Ishikawa (cell line): ENCODE data around the gene DCXR.
A peak's percentile ranks its signal among the peaks of the same experiment; 100 is the strongest.

Source experiments
- CEBPB ChIP-seq: IDR thresholded peaks from 2 replicates; pipeline ENCODE4 v1.6.1; 2012
- CREB1 ChIP-seq: IDR thresholded peaks from 2 replicates; pipeline ENCODE4 v1.6.1; 2012; ENCODE audit warnings: low read depth
- EGR1 ChIP-seq: IDR thresholded peaks from 2 replicates; pipeline ENCODE4 v1.6.1; 2012
- EP300 ChIP-seq: IDR thresholded peaks from 2 replicates; pipeline ENCODE4 v1.6.1; 2012; ENCODE audit warnings: borderline replicate concordance
- FOXM1 ChIP-seq: IDR thresholded peaks from 2 replicates; pipeline ENCODE4 v1.6.1; 2012; ENCODE audit warnings: low read depth, borderline replicate concordance
- NFIC ChIP-seq: IDR thresholded peaks from 2 replicates; pipeline ENCODE4 v1.6.1; 2012
- RAD21 ChIP-seq: IDR thresholded peaks from 2 replicates; pipeline ENCODE4 v1.6.1; 2012; ENCODE audit warnings: low read depth
- TAF1 ChIP-seq: IDR thresholded peaks from 2 replicates; pipeline ENCODE4 v1.6.1; 2012; ENCODE audit warnings: low read depth, mild to moderate bottlenecking
- TCF12 ChIP-seq: IDR thresholded peaks from 2 replicates; pipeline ENCODE4 v1.6.1; 2012; ENCODE audit warnings: low read depth
- TEAD4 ChIP-seq: IDR thresholded peaks from 2 replicates; pipeline ENCODE4 v1.6.1; 2012
- YY1 ChIP-seq: IDR thresholded peaks from 2 replicates; pipeline ENCODE4 v1.6.1; 2012; ENCODE audit warnings: low read depth
- ZBTB7A ChIP-seq: IDR thresholded peaks from 2 replicates; pipeline ENCODE4 v1.6.1; 2012; ENCODE audit warnings: low read depth
- TF ChIP-seq, protein P1 (sequence below): IDR thresholded peaks from 2 replicates; pipeline ENCODE4 v1.6.1; 2012
- TF ChIP-seq, protein P2 (sequence below): IDR thresholded peaks from 2 replicates; pipeline ENCODE4 v1.6.1; 2012
- TF ChIP-seq, protein P3 (sequence below): IDR thresholded peaks from 2 replicates; pipeline ENCODE4 v1.6.1; 2012; ENCODE audit warnings: low read depth, mild to moderate bottlenecking

DCXR gene

DNA sequence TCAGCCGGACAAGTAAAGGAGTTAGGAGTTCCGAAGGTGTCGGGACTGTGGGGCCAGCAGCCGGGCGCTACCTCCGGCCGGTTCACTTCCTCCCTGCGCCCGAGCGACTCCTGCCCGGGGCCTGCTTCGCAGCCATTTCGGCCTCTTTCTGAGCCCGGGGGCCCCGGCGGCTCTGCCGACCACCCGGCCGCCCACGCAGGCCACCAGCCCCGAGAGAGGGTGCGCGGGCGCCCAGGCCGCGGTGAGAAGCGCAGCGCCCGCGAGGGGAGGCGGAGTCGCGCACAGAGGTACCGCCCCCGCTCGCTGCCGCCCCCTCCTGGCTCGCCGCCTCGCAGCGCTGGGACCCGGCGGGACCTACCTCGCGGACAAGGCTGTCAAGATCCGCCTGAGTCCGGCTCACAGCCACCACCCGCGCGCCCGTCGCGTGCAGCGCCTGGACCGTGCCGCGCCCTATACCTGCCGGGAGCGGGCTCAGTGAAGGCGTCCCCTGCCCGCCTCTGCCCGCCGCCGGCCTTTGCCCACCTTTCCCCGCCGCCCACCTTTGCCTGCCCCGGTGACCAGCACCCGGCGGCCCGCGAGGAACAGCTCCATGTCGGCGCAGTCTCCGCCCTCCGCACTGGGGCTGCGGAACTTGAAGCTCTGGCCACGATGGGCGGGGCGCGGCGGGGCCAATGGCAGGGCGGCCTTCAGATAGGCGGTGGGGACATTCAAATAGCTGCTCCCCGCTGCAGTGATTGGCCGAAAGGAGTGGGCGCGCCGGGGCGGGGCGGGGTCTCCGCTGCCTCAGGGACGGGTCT, at the start of gene DCXR:
TSS of gene DCXR (minus strand) at position 606 of the 797 bp plus-strand sequence. CDS start at position 591, 15 bp downstream.
- TF ChIP-seq CEBPB (no peak), EP300 (no peak), YY1 (peak; percentile 78), TCF12 (no peak), EGR1 (peak; percentile 90), TEAD4 (no peak), ZBTB7A (peak; percentile 76; the same call in 1 of the 2 replicates), RAD21 (peak; percentile 28; the same call in 1 of the 2 replicates)
- TF ChIP-seq, protein P1, sequence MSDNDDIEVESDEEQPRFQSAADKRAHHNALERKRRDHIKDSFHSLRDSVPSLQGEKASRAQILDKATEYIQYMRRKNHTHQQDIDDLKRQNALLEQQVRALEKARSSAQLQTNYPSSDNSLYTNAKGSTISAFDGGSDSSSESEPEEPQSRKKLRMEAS: peak; percentile 88
- TF ChIP-seq, protein P2, sequence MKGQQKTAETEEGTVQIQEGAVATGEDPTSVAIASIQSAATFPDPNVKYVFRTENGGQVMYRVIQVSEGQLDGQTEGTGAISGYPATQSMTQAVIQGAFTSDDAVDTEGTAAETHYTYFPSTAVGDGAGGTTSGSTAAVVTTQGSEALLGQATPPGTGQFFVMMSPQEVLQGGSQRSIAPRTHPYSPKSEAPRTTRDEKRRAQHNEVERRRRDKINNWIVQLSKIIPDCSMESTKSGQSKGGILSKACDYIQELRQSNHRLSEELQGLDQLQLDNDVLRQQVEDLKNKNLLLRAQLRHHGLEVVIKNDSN: no peak; the same call in 1 of the 2 replicates
- TF ChIP-seq, protein P3, sequence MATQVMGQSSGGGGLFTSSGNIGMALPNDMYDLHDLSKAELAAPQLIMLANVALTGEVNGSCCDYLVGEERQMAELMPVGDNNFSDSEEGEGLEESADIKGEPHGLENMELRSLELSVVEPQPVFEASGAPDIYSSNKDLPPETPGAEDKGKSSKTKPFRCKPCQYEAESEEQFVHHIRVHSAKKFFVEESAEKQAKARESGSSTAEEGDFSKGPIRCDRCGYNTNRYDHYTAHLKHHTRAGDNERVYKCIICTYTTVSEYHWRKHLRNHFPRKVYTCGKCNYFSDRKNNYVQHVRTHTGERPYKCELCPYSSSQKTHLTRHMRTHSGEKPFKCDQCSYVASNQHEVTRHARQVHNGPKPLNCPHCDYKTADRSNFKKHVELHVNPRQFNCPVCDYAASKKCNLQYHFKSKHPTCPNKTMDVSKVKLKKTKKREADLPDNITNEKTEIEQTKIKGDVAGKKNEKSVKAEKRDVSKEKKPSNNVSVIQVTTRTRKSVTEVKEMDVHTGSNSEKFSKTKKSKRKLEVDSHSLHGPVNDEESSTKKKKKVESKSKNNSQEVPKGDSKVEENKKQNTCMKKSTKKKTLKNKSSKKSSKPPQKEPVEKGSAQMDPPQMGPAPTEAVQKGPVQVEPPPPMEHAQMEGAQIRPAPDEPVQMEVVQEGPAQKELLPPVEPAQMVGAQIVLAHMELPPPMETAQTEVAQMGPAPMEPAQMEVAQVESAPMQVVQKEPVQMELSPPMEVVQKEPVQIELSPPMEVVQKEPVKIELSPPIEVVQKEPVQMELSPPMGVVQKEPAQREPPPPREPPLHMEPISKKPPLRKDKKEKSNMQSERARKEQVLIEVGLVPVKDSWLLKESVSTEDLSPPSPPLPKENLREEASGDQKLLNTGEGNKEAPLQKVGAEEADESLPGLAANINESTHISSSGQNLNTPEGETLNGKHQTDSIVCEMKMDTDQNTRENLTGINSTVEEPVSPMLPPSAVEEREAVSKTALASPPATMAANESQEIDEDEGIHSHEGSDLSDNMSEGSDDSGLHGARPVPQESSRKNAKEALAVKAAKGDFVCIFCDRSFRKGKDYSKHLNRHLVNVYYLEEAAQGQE: 0 out of 2 replicates have a peak, but pooled peaks have one; percentile 23

DNA sequence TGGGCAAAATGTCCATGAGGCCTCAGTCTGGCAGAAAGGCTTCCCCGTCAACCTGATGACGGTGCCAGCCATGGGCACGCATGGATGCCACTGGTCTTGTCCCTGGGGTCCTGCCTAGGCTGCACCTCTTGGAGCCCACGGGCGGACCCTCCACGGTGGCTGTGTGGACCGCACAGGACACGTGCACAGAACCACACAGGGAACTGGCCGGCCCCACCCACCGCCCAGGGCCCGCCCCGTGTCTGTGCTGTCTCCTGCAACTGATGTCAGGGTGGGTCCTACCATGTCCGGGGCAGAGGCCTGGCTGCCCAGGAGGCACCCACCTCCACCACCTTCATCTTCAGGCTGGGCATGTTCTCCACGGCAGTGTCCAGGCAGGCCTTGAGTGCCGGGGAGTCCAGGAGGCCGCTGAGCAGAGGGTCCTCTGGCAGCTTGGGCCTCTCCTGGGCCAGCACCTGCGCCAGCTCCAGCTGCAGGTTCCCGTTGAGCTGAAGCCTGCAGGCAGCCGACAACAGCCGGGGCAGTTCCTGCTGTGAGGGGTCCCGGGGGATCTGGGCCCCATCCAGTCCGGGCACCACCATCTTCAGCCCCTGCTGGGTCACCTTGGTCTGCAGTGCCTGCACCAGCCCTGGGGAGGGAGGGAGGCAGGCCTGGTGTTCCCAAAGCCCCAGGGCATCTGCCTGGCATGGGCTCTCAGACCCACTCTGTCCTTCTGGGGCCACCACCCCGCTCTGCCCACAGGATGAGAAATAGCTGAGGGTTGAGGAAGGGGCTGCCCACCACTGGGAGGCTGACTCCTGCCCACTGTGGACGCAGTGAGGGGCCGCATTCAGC, 48.7 kb upstream of the DCXR start:
- TF ChIP-seq TAF1 (no peak), CREB1 (no peak), CEBPB (no peak), NFIC (no peak), ZBTB7A (no peak), FOXM1 (no peak), EP300 (no peak), TCF12 (no peak), EGR1 (no peak), TEAD4 (no peak), YY1 (no peak), RAD21 (no peak)
- TF ChIP-seq, protein P1: no peak
- TF ChIP-seq, protein P2: no peak
- TF ChIP-seq, protein P3: no peak

DNA sequence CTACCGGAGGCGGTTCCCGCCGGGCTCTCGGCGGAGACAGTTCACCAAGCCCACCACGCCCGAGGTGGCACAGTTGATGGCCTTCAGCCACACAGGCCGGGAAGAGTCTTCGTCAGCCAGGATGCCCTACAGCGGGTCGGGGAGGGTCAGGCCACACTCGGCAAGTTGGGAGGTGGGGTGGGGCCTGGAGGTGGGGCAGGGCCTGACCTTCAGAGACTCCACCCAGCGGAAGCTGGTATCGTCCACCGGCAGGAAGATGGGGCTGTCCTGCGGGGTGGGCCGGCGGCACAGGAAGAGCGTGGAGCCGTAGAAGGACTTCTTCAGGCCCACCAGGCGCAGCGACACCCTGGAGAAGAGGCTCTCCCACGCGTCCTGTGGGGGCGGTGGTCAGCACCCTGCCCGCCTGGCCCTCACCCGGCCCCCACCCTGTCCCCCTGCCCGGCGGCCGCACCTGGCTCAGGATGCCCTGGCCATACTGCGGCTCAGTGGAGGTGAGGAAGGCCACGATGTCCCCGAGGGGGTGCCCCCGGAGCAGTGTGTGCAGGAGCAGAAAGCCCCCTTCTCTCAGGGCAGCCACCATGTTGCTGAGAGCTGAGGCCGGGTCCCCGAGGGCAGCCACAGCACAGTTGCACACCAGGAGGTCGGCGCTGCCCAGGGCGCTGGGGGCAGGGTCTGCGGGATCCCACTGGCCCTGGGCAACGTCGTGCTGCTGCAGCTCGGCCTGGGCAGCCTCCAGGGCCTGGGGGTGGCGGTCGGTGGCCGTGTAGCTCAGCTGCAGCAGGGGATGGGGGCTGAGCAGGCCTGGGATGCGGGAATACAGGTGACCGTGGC, 47.7 kb upstream of the DCXR start:
- TF ChIP-seq ZBTB7A: 0 out of 2 replicates have a peak, but pooled peaks have one; percentile 17
- TF ChIP-seq, protein P1: no peak

DNA sequence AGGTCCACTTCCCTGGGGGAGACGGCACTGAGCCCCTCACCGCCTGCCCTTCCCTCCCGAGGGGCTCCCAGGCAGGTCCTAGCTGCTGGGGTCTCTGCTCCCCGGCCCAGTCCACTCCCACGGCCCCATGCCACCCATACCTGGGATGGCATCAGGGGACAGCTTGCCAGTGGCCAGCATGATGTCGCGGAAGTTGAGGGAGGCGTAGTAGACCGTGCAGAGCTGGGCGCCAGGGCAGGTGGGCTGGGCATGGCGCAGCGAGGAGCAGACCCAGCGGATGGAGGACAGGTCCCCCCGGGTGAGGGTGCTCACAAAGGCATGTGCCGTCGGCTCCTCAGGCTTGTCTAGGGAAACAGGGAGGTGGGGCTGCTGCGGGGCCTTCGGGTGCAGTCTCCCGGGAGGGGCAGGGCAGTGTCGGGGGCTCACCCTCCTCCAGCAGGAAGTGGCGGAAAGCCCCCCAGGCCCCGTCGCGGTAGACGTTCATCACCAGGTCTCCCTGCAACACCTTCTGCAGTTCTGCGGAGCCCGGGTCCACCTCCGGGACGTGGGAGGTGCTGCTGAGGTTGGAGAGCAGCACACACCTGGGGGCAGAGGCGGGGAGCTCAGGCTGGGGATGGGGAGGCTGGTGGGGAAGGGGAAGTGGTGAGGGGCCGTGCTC, 47.0 kb upstream of the DCXR start:
- TF ChIP-seq, protein P1: no peak
- TF ChIP-seq RAD21: no peak
- TF ChIP-seq, protein P2: no peak
- no peak for TF ChIP-seq TAF1
- no peak for TF ChIP-seq EP300
- no peak for TF ChIP-seq CREB1
- TF ChIP-seq EGR1: no peak
- TF ChIP-seq CEBPB: no peak
- TF ChIP-seq NFIC: no peak
- TF ChIP-seq ZBTB7A: no peak
- TF ChIP-seq YY1: no peak
- TF ChIP-seq TCF12: no peak
- TF ChIP-seq, protein P3: no peak
- TF ChIP-seq FOXM1: no peak
- TF ChIP-seq TEAD4: no peak
